ENCODE data around the gene TTC23. TPM values are rescaled to one million over a fixed set of nuclear protein-coding genes. Genes with fewer than 3 reads are reported as not detected.
"Not testable (repeated sequence)": the region's sequence is repeated elsewhere in the genome, so short reads cannot be mapped to it uniquely, and the experiment has no call there.

Gene TTC23
- total RNA-seq, 1 experiment from 2014 or later: 43.1 TPM

DNA sequence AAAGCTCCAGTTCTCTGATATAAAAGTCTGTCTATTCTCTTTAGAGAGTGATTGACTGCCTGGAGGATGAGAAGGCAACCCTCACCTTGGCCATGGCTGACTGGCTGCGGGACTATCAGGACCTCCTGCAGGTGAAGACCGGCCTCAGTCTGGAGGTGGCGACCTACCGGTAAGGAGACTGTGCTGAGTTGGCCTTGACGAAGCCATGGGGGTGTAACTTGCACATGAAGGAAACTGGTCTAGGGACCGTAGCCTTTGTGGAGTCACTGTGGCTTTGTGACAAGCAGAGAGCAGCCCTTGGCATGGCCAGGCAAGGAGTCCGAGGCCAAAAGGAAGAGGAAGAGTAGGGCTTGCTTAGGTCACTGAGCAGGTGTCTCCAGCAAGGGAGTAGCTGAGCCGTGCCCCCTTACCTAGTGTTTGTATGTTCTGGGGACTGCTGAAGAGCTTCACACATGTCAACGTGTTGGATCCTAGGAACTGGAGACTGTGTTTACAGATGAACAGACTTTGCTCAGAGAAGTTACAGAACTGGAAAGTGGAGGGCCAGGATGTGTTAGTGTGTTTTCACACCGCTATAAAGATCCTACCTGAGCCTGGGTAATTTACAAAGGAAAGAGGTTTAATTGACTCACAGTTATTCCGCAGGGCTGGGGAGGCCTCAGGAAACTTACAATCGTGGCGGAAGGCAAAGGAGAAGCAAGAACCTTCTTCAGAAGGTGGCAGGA, 135.7 kb downstream of the TTC23 start:
- H3K27ac ChIP-seq: no peak overlapping the region
- no peaks in the 10 kb centered on the region for H3K27me3 ChIP-seq
- no peak overlapping the region for H3K4me3 ChIP-seq
- DNase-seq: no peak
- H3K4me1 ChIP-seq: no peaks in the 10 kb centered on the region
- H3K9me3 ChIP-seq (replicated peaks): no peaks in the 10 kb centered on the region
- peaks cover 20% of the 10 kb centered on the region; the same call in 1 of the 2 replicates for H3K36me3 ChIP-seq

- H3K27me3 ChIP-seq; H3K4me1 ChIP-seq; H3K9me3 ChIP-seq (replicated peaks); H3K27ac ChIP-seq; H3K4me3 ChIP-seq; DNase-seq: not testable (repeated sequence)
- peaks cover 15% of the 10 kb centered on the region; the same call in 1 of the 2 replicates for H3K36me3 ChIP-seq
These were observed 137.7 kb downstream of the TTC23 start for GRCh38 chr15:99111641-99112040.

DNA sequence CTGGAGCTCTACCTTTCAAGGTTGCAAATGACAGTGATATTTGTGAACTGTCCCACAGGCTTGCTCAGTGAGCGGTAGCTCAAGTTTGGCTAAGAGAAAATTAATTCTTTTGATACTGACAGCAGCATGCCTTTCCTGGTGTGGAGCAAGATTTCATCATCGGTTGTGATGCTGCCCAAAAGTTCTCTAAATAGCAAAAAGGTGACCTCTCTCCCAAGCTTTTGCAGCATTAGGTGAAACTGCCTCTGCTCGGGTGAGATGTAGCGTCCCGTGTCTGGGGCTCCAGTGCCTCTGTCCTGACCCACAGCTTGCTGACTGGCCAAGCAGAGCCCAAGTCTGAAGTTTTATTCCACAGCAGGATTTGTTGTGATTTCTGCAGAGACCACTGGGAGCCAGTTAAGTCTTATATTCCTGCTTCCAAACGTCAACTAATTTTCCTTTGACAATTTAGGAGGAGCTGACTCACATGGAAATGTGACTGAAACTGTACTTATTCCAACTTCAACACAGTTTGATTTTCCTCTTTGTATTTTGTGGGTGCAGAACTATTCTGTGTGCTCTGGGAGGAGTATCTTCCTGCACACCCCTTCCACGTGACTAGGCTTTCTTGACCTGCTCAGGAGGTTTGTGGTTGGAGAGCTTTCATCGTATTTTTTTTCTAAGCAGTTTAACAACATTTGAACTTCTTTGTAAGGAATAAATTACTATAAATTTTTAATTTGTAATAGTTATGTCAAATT, 138.6 kb downstream of the TTC23 start:
- no peak for DNase-seq
- H3K4me1 ChIP-seq: peaks cover 8% of the 10 kb centered on the region; the same call in 1 of the 2 replicates
- no peaks in the 10 kb centered on the region for H3K9me3 ChIP-seq (replicated peaks)
- H3K4me3 ChIP-seq: no peak overlapping the region
- H3K27me3 ChIP-seq: no peaks in the 10 kb centered on the region
- H3K27ac ChIP-seq: no peak overlapping the region
- H3K36me3 ChIP-seq: peaks cover 8% of the 10 kb centered on the region; the same call in 1 of the 2 replicates

DNA sequence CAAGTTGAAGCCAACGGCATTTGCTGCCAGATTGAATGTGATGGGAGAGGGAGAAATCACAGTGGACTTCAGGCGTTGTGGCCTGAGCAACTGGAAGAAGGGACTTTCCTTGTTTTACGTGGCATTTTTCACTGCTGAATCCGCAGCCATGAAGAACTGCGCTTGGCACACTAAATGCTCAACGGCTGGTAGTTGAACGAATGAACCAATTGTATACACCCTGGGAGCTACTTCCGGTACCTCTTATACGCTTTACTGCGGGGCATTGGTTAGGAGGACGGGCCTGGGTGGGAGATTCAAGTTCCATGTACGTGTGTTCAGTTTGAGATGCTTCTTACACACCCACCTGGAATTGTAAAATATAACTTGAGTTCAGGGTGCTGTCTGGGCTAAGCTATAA, 139.3 kb downstream of the TTC23 start:
- no peak for DNase-seq
- Histone ChIP-seq H3K27me3 (no peaks in the 10 kb centered on the region), H3K36me3 (peaks cover 3% of the 10 kb centered on the region; the same call in 1 of the 2 replicates), H3K4me3 (no peak overlapping the region), H3K9me3 (replicated peaks) (no peaks in the 10 kb centered on the region), H3K4me1 (peaks cover 8% of the 10 kb centered on the region; the same call in 1 of the 2 replicates), H3K27ac (no peak overlapping the region)

- Histone ChIP-seq H3K36me3 (no peaks in the 10 kb centered on the region; the same call in 1 of the 2 replicates), H3K4me1 (peaks cover 8% of the 10 kb centered on the region; the same call in 1 of the 2 replicates), H3K4me3 (no peak overlapping the region), H3K27me3 (no peaks in the 10 kb centered on the region), H3K9me3 (replicated peaks) (no peaks in the 10 kb centered on the region), H3K27ac (no peak overlapping the region)
- no peak for DNase-seq
These were observed 139.8 kb downstream of the TTC23 start for GRCh38 chr15:99109555-99110021.

DNA sequence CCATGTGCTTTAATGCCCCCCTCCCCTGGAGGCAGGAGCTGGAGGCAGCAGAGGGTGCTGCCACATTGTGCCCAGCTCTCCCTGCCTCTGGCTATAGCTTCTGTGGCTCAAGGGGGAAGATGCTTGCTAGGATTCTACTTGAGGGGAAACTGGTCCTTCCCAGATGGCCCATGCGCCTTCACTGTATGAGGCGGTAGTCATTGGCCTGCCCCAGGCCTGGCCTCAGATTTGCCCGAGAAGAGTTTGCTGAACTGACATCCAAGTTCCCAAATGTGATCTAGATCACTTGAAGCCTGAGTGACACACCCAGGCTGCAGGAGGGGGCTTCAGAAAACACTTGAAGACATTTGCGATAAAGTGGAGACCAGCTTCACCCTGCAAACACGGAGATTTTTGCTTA, 140.4 kb downstream of the TTC23 start:
- no peaks in the 10 kb centered on the region for H3K27me3 ChIP-seq
- no peak overlapping the region for H3K27ac ChIP-seq
- H3K9me3 ChIP-seq (replicated peaks): no peaks in the 10 kb centered on the region
- H3K4me1 ChIP-seq: peaks cover 8% of the 10 kb centered on the region; the same call in 1 of the 2 replicates
- DNase-seq: no peak
- H3K36me3 ChIP-seq: no peaks in the 10 kb centered on the region
- H3K4me3 ChIP-seq: no peak overlapping the region

DNA sequence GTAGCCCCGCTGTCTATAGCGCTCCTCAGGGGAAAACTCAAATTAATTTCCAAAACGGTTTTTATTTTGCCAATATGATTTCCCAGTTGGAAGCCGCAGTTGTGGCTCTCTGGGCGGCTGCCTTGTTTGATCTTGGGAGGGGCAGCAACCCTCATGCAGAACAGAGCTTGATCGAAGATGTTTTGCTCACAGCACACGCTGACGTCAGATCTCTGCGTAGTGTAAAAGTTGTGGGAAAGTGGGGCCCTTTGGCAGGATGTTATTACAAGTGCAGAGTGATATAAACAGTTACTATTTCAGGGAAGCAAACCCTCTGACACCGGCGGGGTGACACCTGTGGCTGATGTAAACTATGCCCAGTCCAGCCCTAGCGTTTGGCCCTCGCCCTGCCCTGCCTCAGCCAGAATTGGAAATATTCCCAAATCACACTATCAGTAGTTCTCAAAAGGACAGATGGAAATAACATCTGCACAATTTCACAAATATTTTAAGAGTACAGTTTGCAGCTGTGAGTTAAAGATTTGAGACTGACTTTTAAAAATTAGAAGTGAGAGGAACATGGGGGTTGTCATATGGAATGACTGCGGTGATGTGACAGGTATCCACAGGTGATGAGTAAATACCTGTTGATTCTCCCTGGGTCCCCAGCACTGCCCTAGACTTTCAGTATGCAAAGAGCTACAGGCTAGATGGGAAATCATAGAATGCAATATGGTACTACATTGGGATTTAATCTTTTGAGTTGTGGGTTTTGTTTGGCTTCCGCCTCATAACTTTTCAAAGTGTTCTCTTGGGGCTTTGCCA, 142.8 kb downstream of the TTC23 start:
- Histone ChIP-seq H3K9me3 (replicated peaks) (no peaks in the 10 kb centered on the region), H3K4me1 (peaks cover 28% of the 10 kb centered on the region), H3K27ac (peak overlapping the region; percentile 82), H3K4me3 (peak overlapping the region; percentile 68), H3K36me3 (no peaks in the 10 kb centered on the region), H3K27me3 (no peaks in the 10 kb centered on the region)
- peak; percentile 49 to 65 for DNase-seq

DNA sequence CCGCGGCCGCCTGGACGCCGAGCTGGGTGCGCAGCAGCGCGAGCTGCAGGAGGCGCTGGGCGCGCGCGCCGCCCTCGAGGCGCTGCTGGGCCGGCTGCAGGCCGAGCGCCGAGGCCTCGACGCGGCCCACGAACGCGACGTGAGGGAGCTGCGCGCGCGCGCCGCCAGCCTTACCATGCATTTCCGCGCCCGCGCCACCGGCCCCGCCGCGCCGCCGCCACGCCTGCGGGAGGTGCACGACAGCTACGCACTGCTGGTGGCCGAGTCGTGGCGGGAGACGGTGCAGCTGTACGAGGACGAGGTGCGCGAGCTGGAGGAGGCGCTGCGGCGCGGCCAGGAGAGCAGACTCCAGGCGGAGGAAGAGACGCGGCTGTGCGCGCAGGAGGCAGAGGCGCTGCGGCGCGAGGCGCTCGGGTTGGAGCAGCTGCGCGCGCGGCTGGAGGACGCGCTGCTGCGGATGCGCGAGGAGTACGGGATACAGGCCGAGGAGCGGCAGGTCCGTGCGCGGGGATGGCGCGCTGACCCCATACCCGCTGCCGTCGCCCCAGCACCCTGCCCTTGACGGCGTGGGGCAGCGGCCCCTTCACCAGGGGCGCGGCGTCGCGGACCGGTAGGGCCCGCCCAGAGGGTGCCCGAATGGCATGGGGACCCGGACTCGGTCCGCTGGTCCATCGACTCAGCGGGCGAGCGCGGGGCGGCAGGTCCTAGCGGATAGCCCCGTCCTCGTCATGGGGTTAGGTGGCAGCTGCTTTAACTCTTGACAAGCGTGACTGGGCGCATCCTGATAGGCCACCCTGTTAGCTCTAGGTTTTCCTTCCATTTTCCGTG, 143.7 kb downstream of the TTC23 start:
- Histone ChIP-seq H3K36me3 (no peaks in the 10 kb centered on the region), H3K4me1 (peaks cover 28% of the 10 kb centered on the region), H3K27ac (peak overlapping the region; percentile 82), H3K27me3 (no peaks in the 10 kb centered on the region), H3K9me3 (replicated peaks) (no peaks in the 10 kb centered on the region), H3K4me3 (peak overlapping the region; percentile 68)
- peak; percentile 83 to 87 for DNase-seq

GRCh38 chr15:99104788-99105513, 144.4 kb downstream of the TTC23 start, which contains the start of gene SYNM:
SYNM (plus strand) TSS chr15:99105080; CDS start chr15:99105200, 120 bp downstream.
- H3K27ac ChIP-seq: peak within 1 kb of the TSS; percentile 82
- H3K4me3 ChIP-seq: peak within 1 kb of the TSS; percentile 68
- H3K9me3 ChIP-seq (replicated peaks): no peaks in the 10 kb centered on the region
- DNase-seq: peak; percentile 90 to 94
- no peaks in the 10 kb centered on the region for H3K27me3 ChIP-seq
- H3K36me3 ChIP-seq: no peaks in the 10 kb centered on the region
- peaks cover 28% of the 10 kb centered on the region for H3K4me1 ChIP-seq

GRCh38 chr15:99103279-99103678, 146.1 kb downstream of the TTC23 start:
- peak in 1 of 2 experiments; percentile 56 for DNase-seq
- no peaks in the 10 kb centered on the region for H3K9me3 ChIP-seq (replicated peaks)
- no peak overlapping the region for H3K4me3 ChIP-seq

DNA sequence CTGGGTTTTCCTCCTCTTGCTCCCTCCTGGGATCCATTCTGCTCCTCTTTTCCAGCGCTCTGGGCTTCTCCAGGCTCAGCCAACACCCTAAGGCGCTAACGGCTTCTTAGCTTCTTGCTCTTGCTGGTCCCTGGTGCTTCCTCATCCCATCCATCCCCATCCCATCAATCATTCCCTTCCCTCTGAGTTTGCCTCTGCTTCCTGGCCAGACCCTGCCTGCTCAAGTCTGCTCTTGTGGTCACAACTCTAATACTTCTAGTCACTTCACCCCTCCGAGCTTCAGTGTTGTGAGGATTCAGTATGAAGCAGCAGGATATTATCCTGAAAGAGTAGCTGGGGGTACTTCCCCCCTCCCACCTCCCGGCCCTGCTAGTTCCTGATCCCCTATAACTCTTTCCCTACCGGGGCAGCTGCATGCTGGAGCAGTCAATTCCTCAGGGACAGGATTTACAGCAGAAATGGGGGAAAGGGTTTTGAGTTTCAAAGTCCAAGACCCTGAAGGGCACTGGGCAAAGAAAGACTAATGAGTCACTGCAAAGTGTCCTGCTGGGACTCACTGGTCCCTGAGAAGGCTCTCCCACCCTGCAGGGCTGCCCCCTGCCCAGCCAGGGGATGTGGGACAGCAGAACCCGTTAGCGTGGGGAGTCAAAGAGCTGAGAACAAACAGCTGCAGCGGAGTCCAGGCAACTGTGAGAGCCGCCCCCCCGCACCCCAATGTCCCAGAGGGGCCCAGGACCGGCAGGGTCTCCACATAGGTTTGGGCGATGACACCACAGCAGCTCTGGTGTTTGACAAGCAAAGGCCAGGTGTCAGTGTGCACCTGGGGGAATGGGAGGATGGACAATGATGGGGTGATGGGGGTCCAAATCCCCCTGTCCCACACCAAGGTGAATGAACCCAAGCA, 146.8 kb downstream of the TTC23 start:
- Histone ChIP-seq H3K27ac (no peak overlapping the region; the same call in 1 of the 2 replicates), H3K36me3 (no peaks in the 10 kb centered on the region), H3K4me1 (peaks cover 28% of the 10 kb centered on the region), H3K4me3 (peak overlapping the region; percentile 10), H3K9me3 (replicated peaks) (no peaks in the 10 kb centered on the region), H3K27me3 (no peaks in the 10 kb centered on the region)
- DNase-seq: peak; percentile 73 to 81

More at GRCh38 chr15:99103279-99103678, 146.1 kb downstream of the TTC23 start:
- H3K36me3 ChIP-seq: no peaks in the 10 kb centered on the region
- peaks cover 28% of the 10 kb centered on the region for H3K4me1 ChIP-seq
- no peaks in the 10 kb centered on the region for H3K27me3 ChIP-seq
- no peak overlapping the region for H3K27ac ChIP-seq

GRCh38 chr15:99101501-99101900, 147.9 kb downstream of the TTC23 start:
- DNase-seq: no peak
- Histone ChIP-seq H3K4me3 (no peak overlapping the region), H3K36me3 (no peaks in the 10 kb centered on the region), H3K4me1 (peaks cover 20% of the 10 kb centered on the region), H3K27ac (no peak overlapping the region), H3K9me3 (replicated peaks) (no peaks in the 10 kb centered on the region), H3K27me3 (no peaks in the 10 kb centered on the region)

All from SJCRH30 (cell line).